GM10847 (cell line): ENCODE results near the gene BICDL2.

Source experiments
- POLR2A ChIP-seq: IDR thresholded peaks from 2 replicates; pipeline ENCODE4 v1.6.1; 2011; ENCODE audit not compliant: insufficient read length; ENCODE audit errors: extremely low read depth

BICDL2 gene

GRCh38 chr16:3007957-3008689 lies 28.6 kb downstream of the BICDL2 start:
- no peak for TF ChIP-seq POLR2A

GRCh38 chr16:3007059-3007956 lies 29.4 kb downstream of the BICDL2 start:
- TF ChIP-seq POLR2A = no peak

- TF ChIP-seq POLR2A = no peak
Observed at GRCh38 chr16:3004781-3005284, 31.9 kb downstream of the BICDL2 start.

GRCh38 chr16:3004319-3004718 lies 32.4 kb downstream of the BICDL2 start:
- TF ChIP-seq POLR2A = no peak

- no peak for TF ChIP-seq POLR2A
Observed at GRCh38 chr16:3003582-3004270, 33.0 kb downstream of the BICDL2 start.

- no peak for TF ChIP-seq POLR2A
Observed at GRCh38 chr16:3001316-3001715, 35.4 kb downstream of the BICDL2 start.

- TF ChIP-seq POLR2A = no peak
Observed at GRCh38 chr16:3000540-3000939, 36.2 kb downstream of the BICDL2 start.

- no peak for TF ChIP-seq POLR2A
Observed at GRCh38 chr16:2999929-3000328, 36.8 kb downstream of the BICDL2 start.

GRCh38 chr16:2996298-2996697 lies 40.4 kb downstream of the BICDL2 start:
- no peak for TF ChIP-seq POLR2A

- no peak for TF ChIP-seq POLR2A
Observed at GRCh38 chr16:2992383-2993081, 44.2 kb downstream of the BICDL2 start.

GRCh38 chr16:2991566-2992261 lies 45.0 kb downstream of the BICDL2 start:
- no peak for TF ChIP-seq POLR2A

GRCh38 chr16:2990891-2991290 lies 45.9 kb downstream of the BICDL2 start:
- TF ChIP-seq POLR2A = no peak

- no peak for TF ChIP-seq POLR2A
Observed at GRCh38 chr16:2988590-2989099, 48.1 kb downstream of the BICDL2 start.

- no peak for TF ChIP-seq POLR2A
Observed at GRCh38 chr16:2987833-2988232, 48.9 kb downstream of the BICDL2 start.

- no peak for TF ChIP-seq POLR2A
Observed at GRCh38 chr16:2987286-2987685, 49.5 kb downstream of the BICDL2 start.
